Liver (tissue), 9 donors: ENCODE results near the gene TAF9B. TPM values are rescaled to one million over a fixed set of nuclear protein-coding genes. Genes with fewer than 3 reads are reported as not detected.
"Not testable (repeated sequence)": the region's sequence is repeated elsewhere in the genome, so short reads cannot be mapped to it uniquely, and the experiment has no call there.

Experiments used
- DNase-seq: peaks from one replicate; pipeline ENCODE4 v3.0.0-alpha.2; 2017; ENCODE audit warnings: low spot score
- H3K27ac ChIP-seq, 2 donors: one replicate each; pipeline ENCODE4 v1.7.0; 2013; ENCODE audit warnings: inconsistent platforms in 2 of 2, low read length in 2 of 2, control low read depth in 1 of 2, low read depth in 1 of 2, mild to moderate bottlenecking in 1 of 2
- H3K27me3 ChIP-seq, 4 donors: one replicate each; pipeline versions ENCODE4 v1.6.1 to v1.7.0; 2013; ENCODE audit warnings: low read length in 3 of 4, inconsistent platforms in 1 of 4, mild to moderate bottlenecking in 1 of 4, moderate library complexity in 1 of 4; ENCODE audit not compliant: control insufficient read depth in 4 of 4, insufficient read depth in 4 of 4
- H3K36me3 ChIP-seq, 4 donors: one replicate each; pipeline versions ENCODE4 v1.6.1 to v1.7.0; 2013; ENCODE audit warnings: low read length in 3 of 4, mild to moderate bottlenecking in 3 of 4, low read depth in 1 of 4, moderate library complexity in 1 of 4; ENCODE audit not compliant: control insufficient read depth in 4 of 4, insufficient read depth in 3 of 4
- H3K4me1 ChIP-seq, 4 donors: one replicate each; pipeline versions ENCODE4 v1.6.1 to v1.7.0; 2013; ENCODE audit warnings: low read length in 3 of 4, mild to moderate bottlenecking in 3 of 4, moderate library complexity in 1 of 4; ENCODE audit not compliant: control insufficient read depth in 4 of 4, insufficient read depth in 4 of 4
- H3K4me3 ChIP-seq, 3 donors: one replicate each; pipeline versions ENCODE4 v1.6.1 to v1.7.0; 2013; ENCODE audit warnings: low read length in 3 of 3, control low read depth in 1 of 3, low read depth in 1 of 3, mild to moderate bottlenecking in 1 of 3
- H3K9ac ChIP-seq, 2 donors: one replicate each; pipeline ENCODE4 v1.7.0; 2013; ENCODE audit warnings: low read length in 2 of 2, mild to moderate bottlenecking in 2 of 2, moderate library complexity in 2 of 2, control low read depth in 1 of 2, low read depth in 1 of 2
- H3K9me3 ChIP-seq, 4 donors: one replicate each; pipeline versions ENCODE4 v1.6.1 to v1.7.0; 2013; ENCODE audit warnings: low read length in 3 of 4; ENCODE audit not compliant: control insufficient read depth in 4 of 4
- GABPA ChIP-seq, 2 donors: IDR thresholded peaks in 1 of 2; conservative IDR thresholded peaks in 1 of 2; 2 replicates each; pipeline ENCODE4 v1.6.1; 2016; ENCODE audit warnings: antibody characterized with exemption in 2 of 2, mild to moderate bottlenecking in 1 of 2, moderate library complexity in 1 of 2
- JUND ChIP-seq, 2 donors: IDR thresholded peaks; 2 replicates each; pipeline ENCODE4 v1.6.1; 2016; ENCODE audit warnings: antibody characterized with exemption in 2 of 2
- REST ChIP-seq: IDR thresholded peaks from 2 replicates; pipeline ENCODE4 v1.6.1; 2016; ENCODE audit warnings: antibody characterized with exemption, mild to moderate bottlenecking
- SP1 ChIP-seq: IDR thresholded peaks from 2 replicates; pipeline ENCODE4 v1.6.1; 2018; ENCODE audit warnings: antibody characterized with exemption, mild to moderate bottlenecking
- YY1 ChIP-seq: IDR thresholded peaks from 2 replicates; pipeline ENCODE4 v1.6.1; 2016; ENCODE audit warnings: antibody characterized with exemption, mild to moderate bottlenecking
- WGBS: extraction: QIAGEN DNeasy Blood & Tissue Kit; methylation state at CpG from one replicate; pipeline ENCODE4 v1.1.7; 2013; 5-methylcytosine and 5-hydroxymethylcytosine counted together
- polyA plus RNA-seq, 2 donors: library from polyadenylated mRNA; stranded (reverse) in 1 of 2; unstranded in 1 of 2; fragments of 200-250 nt in 1 of 2; fragments of >200 nt in 1 of 2; fragmentation: Nextera tagmentation in 1 of 2; extraction: Ambion mirVana in 1 of 2; gene quantifications; one replicate each; pipeline versions ENCODE4 v1.2.1 to v1.2.3, GENCODE V29; 2013 to 2015
- total RNA-seq, 2 donors: library from RNA; depleted of rRNA; stranded (reverse); fragments of >200 nt; gene quantifications; one replicate each; pipeline ENCODE4 v1.2.3, GENCODE V29; 2014
- donor health status: healthy.
- donor health status: healthy.
- donor health status: healthy.
- donor health status: healthy.
- donor health status: healthy.

The TAF9B gene
- total and polyA plus RNA-seq, 4 donors = 4.9 to 9.0 (median 7.6) TPM

GRCh38 chrX:78157846-78158245 lies 18.4 kb upstream of the TAF9B start:
- H3K9ac ChIP-seq, H3K4me3 ChIP-seq, DNase-seq, H3K4me1 ChIP-seq, H3K27ac ChIP-seq, H3K9me3 ChIP-seq, H3K27me3 ChIP-seq, H3K36me3 ChIP-seq: not testable (repeated sequence)
- WGBS = 78% methylated on average over 10 of the region's 10 CpGs

- not testable (repeated sequence) for H3K27ac ChIP-seq, H3K4me1 ChIP-seq, H3K9me3 ChIP-seq, H3K9ac ChIP-seq, H3K4me3 ChIP-seq, H3K36me3 ChIP-seq, H3K27me3 ChIP-seq, DNase-seq
- WGBS = 69% methylated on average over 2 of the region's 2 CpGs
Measured at GRCh38 chrX:78157373-78157772, 17.9 kb upstream of the TAF9B start.

GRCh38 chrX:78147002-78147540 lies 7.6 kb upstream of the TAF9B start:
- DNase-seq = not testable (repeated sequence)
- WGBS = 96% methylated on average over 5 of the region's 5 CpGs

GRCh38 chrX:78140206-78140605 lies 756 bp upstream of the TAF9B start:
- no peak overlapping the region for H3K27ac ChIP-seq
- no peak overlapping the region for H3K4me3 ChIP-seq
- peaks cover 0 to 4% (median under 1%) of the 10 kb centered on the region in 4 donors for H3K4me1 ChIP-seq
- H3K9me3 ChIP-seq = peaks cover 0 to 2% (median 0%) of the 10 kb centered on the region in 4 donors
- DNase-seq = no peak
- H3K36me3 ChIP-seq = no peaks in the 10 kb centered on the region
- WGBS = 95% methylated on average over 9 of the region's 9 CpGs
- TF ChIP-seq REST (no peak), JUND (IDR thresholded peaks at IDR 0.05) (no peak), SP1 (no peak), GABPA (IDR thresholded peaks at IDR 0.05 in 1 of 2, conservative IDR thresholded peaks at IDR 0.05 in 1 of 2) (no peak), YY1 (no peak)
- no peak overlapping the region for H3K9ac ChIP-seq
- no peaks in the 10 kb centered on the region for H3K27me3 ChIP-seq

More at GRCh38 chrX:78147002-78147540, 7.6 kb upstream of the TAF9B start:
- H3K9me3 ChIP-seq, H3K27ac ChIP-seq, H3K27me3 ChIP-seq, H3K4me3 ChIP-seq, H3K9ac ChIP-seq, H3K36me3 ChIP-seq, H3K4me1 ChIP-seq: not testable (repeated sequence)
